Peyer's patch (tissue), 4 donors: Measurements from ENCODE around the gene GNB1L. TPM values are rescaled to one million over a fixed set of nuclear protein-coding genes. Genes with fewer than 3 reads are reported as not detected.
"Not testable (repeated sequence)": the region's sequence is repeated elsewhere in the genome, so short reads cannot be mapped to it uniquely, and the experiment has no call there.

Experiments
- DNase-seq, 3 donors: peaks; one replicate each; pipeline ENCODE4 v3.0.0-alpha.2; 2017 to 2019
- H3K27ac ChIP-seq, 4 donors: fragments of 200-600 bp; sonication (generic); one replicate each; pipeline ENCODE4 v1.5.1; 2016 to 2019
- H3K27me3 ChIP-seq, 2 donors: fragments of 200-600 bp; sonication (generic); one replicate each; pipeline ENCODE4 v1.5.1; 2019
- H3K36me3 ChIP-seq, 3 donors: fragments of 200-600 bp; sonication (generic); one replicate each; pipeline ENCODE4 v1.5.1; 2016 to 2019
- H3K4me1 ChIP-seq, 4 donors: fragments of 200-600 bp; sonication (generic); one replicate each; pipeline ENCODE4 v1.5.1; 2016 to 2019
- H3K4me3 ChIP-seq, 4 donors: fragments of 200-600 bp; sonication (generic); 1 replicate in 3 of 4; 2 replicates in 1 of 4; pipeline ENCODE4 v1.5.1; 2016 to 2019; ENCODE audit warnings: mild to moderate bottlenecking in 1 of 4
- H3K9me3 ChIP-seq, 4 donors: fragments of 200-600 bp; sonication (generic); one replicate each; pipeline ENCODE4 v1.5.1; 2016 to 2019; ENCODE audit warnings: mild to moderate bottlenecking in 1 of 4
- POLR2A ChIP-seq, 2 donors: fragments of 450-650 bp; IDR thresholded peaks; one replicate each; pipeline ENCODE4 v1.5.1; 2017; ENCODE audit warnings: antibody characterized with exemption in 2 of 2, mild to moderate bottlenecking in 2 of 2, moderate library complexity in 2 of 2
- total RNA-seq, 4 donors: library from RNA; depleted of rRNA; stranded (reverse); fragments of >200 nt; gene quantifications; one replicate each; pipeline ENCODE4 v1.1.0, GENCODE V29; 2016
- TF ChIP-seq, protein P1 (sequence below), 6 experiments: fragments of 450-650 bp in 4 of 6; fragments of 200-600 bp in 2 of 6; sonication (generic) in 1 of 6; IDR thresholded peaks; one replicate each; pipeline ENCODE4 v1.5.1; 2017 to 2019; ENCODE audit warnings: antibody characterized with exemption in 6 of 6, mild to moderate bottlenecking in 3 of 6, moderate library complexity in 1 of 6

The GNB1L gene
- total RNA-seq, 4 donors from 2014 or later, result 3.1 to 6.6 (median 4.9) TPM

- no peak for DNase-seq
- H3K4me3 ChIP-seq, result no peak overlapping the region
- no peaks in the 10 kb centered on the region for H3K36me3 ChIP-seq
- no peaks in the 10 kb centered on the region for H3K9me3 ChIP-seq
- H3K27ac ChIP-seq, result no peak overlapping the region
- H3K4me1 ChIP-seq, result no peaks in the 10 kb centered on the region
- no peaks in the 10 kb centered on the region for H3K27me3 ChIP-seq
- TF ChIP-seq, protein P1, sequence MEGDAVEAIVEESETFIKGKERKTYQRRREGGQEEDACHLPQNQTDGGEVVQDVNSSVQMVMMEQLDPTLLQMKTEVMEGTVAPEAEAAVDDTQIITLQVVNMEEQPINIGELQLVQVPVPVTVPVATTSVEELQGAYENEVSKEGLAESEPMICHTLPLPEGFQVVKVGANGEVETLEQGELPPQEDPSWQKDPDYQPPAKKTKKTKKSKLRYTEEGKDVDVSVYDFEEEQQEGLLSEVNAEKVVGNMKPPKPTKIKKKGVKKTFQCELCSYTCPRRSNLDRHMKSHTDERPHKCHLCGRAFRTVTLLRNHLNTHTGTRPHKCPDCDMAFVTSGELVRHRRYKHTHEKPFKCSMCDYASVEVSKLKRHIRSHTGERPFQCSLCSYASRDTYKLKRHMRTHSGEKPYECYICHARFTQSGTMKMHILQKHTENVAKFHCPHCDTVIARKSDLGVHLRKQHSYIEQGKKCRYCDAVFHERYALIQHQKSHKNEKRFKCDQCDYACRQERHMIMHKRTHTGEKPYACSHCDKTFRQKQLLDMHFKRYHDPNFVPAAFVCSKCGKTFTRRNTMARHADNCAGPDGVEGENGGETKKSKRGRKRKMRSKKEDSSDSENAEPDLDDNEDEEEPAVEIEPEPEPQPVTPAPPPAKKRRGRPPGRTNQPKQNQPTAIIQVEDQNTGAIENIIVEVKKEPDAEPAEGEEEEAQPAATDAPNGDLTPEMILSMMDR (IDR thresholded peaks at IDR 0.05), result no peak
- no peak for TF ChIP-seq POLR2A (IDR thresholded peaks at IDR 0.05)
Measured at GRCh38 chr22:19795617-19796008, 59.1 kb downstream of the GNB1L start.

GRCh38 chr22:19793661-19794310 is 60.9 kb downstream of the GNB1L start:
- Histone ChIP-seq H3K9me3 (no peaks in the 10 kb centered on the region), H3K27ac (no peak overlapping the region), H3K36me3 (no peaks in the 10 kb centered on the region), H3K4me3 (no peak overlapping the region), H3K27me3 (no peaks in the 10 kb centered on the region), H3K4me1 (no peaks in the 10 kb centered on the region)
- no peak for DNase-seq
- TF ChIP-seq POLR2A (IDR thresholded peaks at IDR 0.05), result no peak
- TF ChIP-seq, protein P1 (IDR thresholded peaks at IDR 0.05), result no peak

- TF ChIP-seq POLR2A (IDR thresholded peaks at IDR 0.05), result no peak
- TF ChIP-seq, protein P1 (IDR thresholded peaks at IDR 0.05), result no peak
- Histone ChIP-seq H3K27ac (no peak overlapping the region), H3K27me3 (no peaks in the 10 kb centered on the region), H3K4me3 (no peak overlapping the region), H3K9me3 (no peaks in the 10 kb centered on the region), H3K4me1 (no peaks in the 10 kb centered on the region), H3K36me3 (no peaks in the 10 kb centered on the region)
- DNase-seq, result no peak
Measured at GRCh38 chr22:19793161-19793560, 61.5 kb downstream of the GNB1L start.

- not testable (repeated sequence) for H3K4me1 ChIP-seq, DNase-seq, H3K9me3 ChIP-seq, H3K4me3 ChIP-seq, H3K27ac ChIP-seq, H3K27me3 ChIP-seq, H3K36me3 ChIP-seq
Measured at GRCh38 chr22:19792383-19792896, 62.2 kb downstream of the GNB1L start.

GRCh38 chr22:19791894-19792293 is 62.8 kb downstream of the GNB1L start:
- DNase-seq, result no peak
- no peaks in the 10 kb centered on the region for H3K4me1 ChIP-seq
- H3K9me3 ChIP-seq, result no peaks in the 10 kb centered on the region
- H3K4me3 ChIP-seq, result no peak overlapping the region
- no peaks in the 10 kb centered on the region for H3K36me3 ChIP-seq
- no peaks in the 10 kb centered on the region for H3K27me3 ChIP-seq
- no peak for TF ChIP-seq POLR2A (IDR thresholded peaks at IDR 0.05)
- TF ChIP-seq, protein P1 (IDR thresholded peaks at IDR 0.05), result no peak
- H3K27ac ChIP-seq, result no peak overlapping the region

- no peaks in the 10 kb centered on the region for H3K9me3 ChIP-seq
- no peaks in the 10 kb centered on the region for H3K36me3 ChIP-seq
- H3K4me1 ChIP-seq, result no peaks in the 10 kb centered on the region
Measured at GRCh38 chr22:19791243-19791642, 63.4 kb downstream of the GNB1L start.

More at GRCh38 chr22:19791243-19791642, 63.4 kb downstream of the GNB1L start:
- DNase-seq, result no peak
- TF ChIP-seq, protein P1 (IDR thresholded peaks at IDR 0.05), result no peak
- no peak for TF ChIP-seq POLR2A (IDR thresholded peaks at IDR 0.05)
- Histone ChIP-seq H3K27me3 (no peaks in the 10 kb centered on the region), H3K4me3 (no peak overlapping the region), H3K27ac (no peak overlapping the region)
